H1 (cell line): ENCODE data around the gene PLPP4.

Experiments used
- BCL11A ChIP-seq, 2 experiments: IDR thresholded peaks; one replicate each; pipeline ENCODE4 v1.6.1; 2011; ENCODE audit warnings: low read depth in 2 of 2, low read length in 2 of 2, mild to moderate bottlenecking in 2 of 2
- CHD2 ChIP-seq: IDR thresholded peaks from 2 replicates; pipeline ENCODE4 v1.6.1; 2012; ENCODE audit warnings: low read length, improper control_type of control experiment
- CTCF ChIP-seq, 3 experiments: IDR thresholded peaks; 1 replicate in 2 of 3; 2 replicates in 1 of 3; pipeline versions ENCODE4 v1.5.1 to v1.6.1; 2011; ENCODE audit warnings: low read length in 3 of 3, mild to moderate bottlenecking in 3 of 3, inconsistent platforms in 2 of 3, low read depth in 1 of 3, moderate library complexity in 1 of 3; ENCODE audit not compliant: insufficient read depth in 1 of 3; ENCODE audit errors: control extremely low read depth in 1 of 3
- EP300 ChIP-seq, 2 experiments: IDR thresholded peaks; 1 replicate in 1 of 2; 2 replicates in 1 of 2; pipeline ENCODE4 v1.6.1; 2011 to 2012; ENCODE audit warnings: low read depth in 2 of 2, low read length in 2 of 2, mild to moderate bottlenecking in 2 of 2, borderline replicate concordance in 1 of 2, inconsistent platforms in 1 of 2, moderate library complexity in 1 of 2
- EZH2 ChIP-seq: fragments of 200-600 bp; sonication (generic); IDR thresholded peaks from 2 replicates; pipeline ENCODE4 v1.7.1; 2012; ENCODE audit warnings: low read depth, mild to moderate bottlenecking, moderate library complexity, low read length, inconsistent platforms; ENCODE audit not compliant: severe bottlenecking
- KDM5A ChIP-seq: fragments of 200-600 bp; IDR thresholded peaks from 2 replicates; pipeline ENCODE4 v1.7.1; 2012; ENCODE audit warnings: mild to moderate bottlenecking, low read length, inconsistent platforms, mixed read lengths
- MAX ChIP-seq: IDR thresholded peaks from 2 replicates; pipeline ENCODE4 v1.6.1; 2012; ENCODE audit warnings: inconsistent platforms
- POLR2A ChIP-seq, 2 experiments: IDR thresholded peaks; 1 replicate in 1 of 2; 2 replicates in 1 of 2; pipeline ENCODE4 v1.6.1; 2011; ENCODE audit warnings: low read depth in 2 of 2, low read length in 2 of 2, mild to moderate bottlenecking in 2 of 2; ENCODE audit errors: control extremely low read depth in 1 of 2
- RAD21 ChIP-seq, 2 experiments: IDR thresholded peaks in 1 of 2; conservative IDR thresholded peaks in 1 of 2; 2 replicates each; pipeline ENCODE4 v1.6.1; 2011; ENCODE audit warnings: low read depth in 2 of 2, low read length in 2 of 2, improper control_type of control experiment in 1 of 2, inconsistent platforms in 1 of 2, mild to moderate bottlenecking in 1 of 2, moderate library complexity in 1 of 2
- RFX5 ChIP-seq: IDR thresholded peaks from 2 replicates; pipeline ENCODE4 v1.6.1; 2011; ENCODE audit warnings: low read depth, low read length, improper control_type of control experiment, borderline replicate concordance
- SP1 ChIP-seq: IDR thresholded peaks from 2 replicates; pipeline ENCODE4 v1.6.1; 2011; ENCODE audit warnings: low read depth, low read length
- SRF ChIP-seq: IDR thresholded peaks from 2 replicates; pipeline ENCODE4 v1.6.1; 2011; ENCODE audit warnings: mild to moderate bottlenecking, low read depth, low read length, moderate library complexity
- TAF1 ChIP-seq: IDR thresholded peaks from 2 replicates; pipeline ENCODE4 v1.6.1; 2011; ENCODE audit warnings: mild to moderate bottlenecking, low read depth, low read length
- TCF12 ChIP-seq: IDR thresholded peaks from 2 replicates; pipeline ENCODE4 v1.6.1; 2011; ENCODE audit warnings: low read depth, mild to moderate bottlenecking, low read length

- TF ChIP-seq POLR2A (IDR thresholded peaks at IDR 0.05; ENCODE audit: control extremely low read depth in 1 of 2, low read depth in 2 of 2, low read length in 2 of 2) (no peak), EZH2 (no peak), BCL11A (IDR thresholded peaks at IDR 0.05; ENCODE audit: low read depth in 2 of 2, low read length in 2 of 2) (no peak), CTCF (IDR thresholded peaks at IDR 0.05; ENCODE audit: control extremely low read depth in 1 of 3, insufficient read depth in 1 of 3, low read depth in 1 of 3, low read length in 3 of 3) (no peak), CHD2 (no peak), RAD21 (IDR thresholded peaks at IDR 0.05 in 1 of 2, conservative IDR thresholded peaks at IDR 0.05 in 1 of 2; ENCODE audit: low read depth in 2 of 2, low read length in 2 of 2) (no peak), SP1 (no peak), EP300 (IDR thresholded peaks at IDR 0.05; ENCODE audit: borderline replicate concordance in 1 of 2, low read depth in 2 of 2, low read length in 2 of 2) (no peak), TCF12 (no peak), MAX (no peak), TAF1 (no peak), KDM5A (no peak), SRF (no peak), RFX5 (no peak)
Measured at GRCh38 chr10:120599200-120599724, 142.2 kb downstream of the PLPP4 start.
